Activated CD4-positive, alpha-beta T cell treated with anti-CD3 and anti-CD28 coated beads, Interleukin-2, amount 50 U/mL, for 24 hours (primary cell): ENCODE data around the gene DNAJC13.
"Not testable (repeated sequence)": the region's sequence is repeated elsewhere in the genome, so short reads cannot be mapped to it uniquely, and the experiment has no call there.

Source experiments
- DNase-seq, 2 donors: peaks; one replicate each; pipeline ENCODE4 v3.0.0-alpha.2; 2020; ENCODE audit warnings: low read depth in 1 of 2, low spot score in 1 of 2

DNAJC13 gene

GRCh38 chr3:132416807-132417694 is at the start of gene DNAJC13:
Gene DNAJC13, plus strand, starts transcription at chr3:132417502. Its CDS starts 17,049 bp downstream, at chr3:132434551.
- DNase-seq, result peak; percentile 83 to 87

- DNase-seq, result no peak
These were observed 48.8 kb upstream of the DNAJC13 start for GRCh38 chr3:132368515-132368914.

GRCh38 chr3:132368962-132369361 is 48.3 kb upstream of the DNAJC13 start:
- DNase-seq, result no peak

- DNase-seq, result not testable (repeated sequence)
These were observed 40.4 kb upstream of the DNAJC13 start for GRCh38 chr3:132376945-132377354.

GRCh38 chr3:132378048-132378762 is 39.1 kb upstream of the DNAJC13 start:
- no peak for DNase-seq

- no peak for DNase-seq
These were observed 38.5 kb upstream of the DNAJC13 start for GRCh38 chr3:132378846-132379245.

GRCh38 chr3:132380920-132381319 is 36.4 kb upstream of the DNAJC13 start:
- no peak for DNase-seq

- DNase-seq, result no peak
These were observed 35.9 kb upstream of the DNAJC13 start for GRCh38 chr3:132381348-132381944.

GRCh38 chr3:132382267-132382666 is 35.0 kb upstream of the DNAJC13 start:
- no peak for DNase-seq

- no peak for DNase-seq
These were observed 34.6 kb upstream of the DNAJC13 start for GRCh38 chr3:132382688-132383194.

- DNase-seq, result no peak
These were observed 31.0 kb upstream of the DNAJC13 start for GRCh38 chr3:132386259-132386658.

GRCh38 chr3:132392675-132393074 is 24.6 kb upstream of the DNAJC13 start:
- DNase-seq, result not testable (repeated sequence)

- DNase-seq, result no peak
These were observed 23.0 kb upstream of the DNAJC13 start for GRCh38 chr3:132394320-132394719.

- no peak for DNase-seq
These were observed 22.2 kb upstream of the DNAJC13 start for GRCh38 chr3:132395126-132395525.

GRCh38 chr3:132396255-132396654 is 21.0 kb upstream of the DNAJC13 start:
- DNase-seq, result no peak

GRCh38 chr3:132396776-132397175 is 20.5 kb upstream of the DNAJC13 start:
- not testable (repeated sequence) for DNase-seq

GRCh38 chr3:132399054-132399929 is 18.0 kb upstream of the DNAJC13 start:
- DNase-seq, result no peak

GRCh38 chr3:132401255-132401654 is 16.0 kb upstream of the DNAJC13 start:
- DNase-seq, result no peak

- DNase-seq, result no peak
These were observed 13.0 kb upstream of the DNAJC13 start for GRCh38 chr3:132404276-132404675.

GRCh38 chr3:132405188-132405587 is 12.1 kb upstream of the DNAJC13 start:
- DNase-seq, result no peak
